MM.1S (cell line): ENCODE results near the gene THAP10.
"Not testable (repeated sequence)": the region's sequence is repeated elsewhere in the genome, so short reads cannot be mapped to it uniquely, and the experiment has no call there.

Experiments
- DNase-seq: peaks from one replicate; pipeline ENCODE4 v3.0.0-alpha.2; 2015
- H2AFZ ChIP-seq: fragments of 300-600 bp; sonication (generic); 2 replicates; pipeline ENCODE4 v1.6.0; 2016; ENCODE audit warnings: antibody characterized with exemption, low read length
- H3F3A ChIP-seq: fragments of 300-600 bp; sonication (generic); 2 replicates; pipeline ENCODE4 v1.6.1; 2016; ENCODE audit warnings: mild to moderate bottlenecking, antibody characterized with exemption, low read length, moderate library complexity, mixed read lengths; ENCODE audit not compliant: insufficient read depth
- H3K27ac ChIP-seq: fragments of 300-600 bp; sonication (generic); 2 replicates; pipeline ENCODE4 v1.5.1; 2016; ENCODE audit warnings: mild to moderate bottlenecking, low read length
- H3K27me3 ChIP-seq: fragments of 300-600 bp; sonication (generic); replicated peaks from 2 replicates; pipeline ENCODE4 v1.6.0; 2016; ENCODE audit warnings: low read length; ENCODE audit not compliant: insufficient read depth
- H3K36me3 ChIP-seq: fragments of 300-600 bp; sonication (generic); replicated peaks from 2 replicates; pipeline ENCODE4 v1.6.1; 2016; ENCODE audit warnings: mild to moderate bottlenecking, low read length, mixed read lengths; ENCODE audit not compliant: insufficient read depth
- H3K4me1 ChIP-seq: fragments of 300-600 bp; sonication (generic); 2 replicates; pipeline ENCODE4 v1.6.1; 2016; ENCODE audit warnings: low read length, mixed read lengths
- H3K4me2 ChIP-seq: fragments of 300-600 bp; sonication (generic); 2 replicates; pipeline ENCODE4 v1.6.0; 2016; ENCODE audit warnings: low read depth, low read length
- H3K4me3 ChIP-seq: fragments of 300-600 bp; sonication (generic); 2 replicates; pipeline ENCODE4 v1.5.1; 2016; ENCODE audit warnings: low read length, mixed read lengths
- H3K79me2 ChIP-seq: fragments of 300-600 bp; sonication (generic); 2 replicates; pipeline ENCODE4 v1.6.1; 2016; ENCODE audit warnings: mixed run types, low read length, mixed read lengths
- H3K9ac ChIP-seq: fragments of 300-600 bp; sonication (generic); 2 replicates; pipeline ENCODE4 v1.6.1; 2016; ENCODE audit warnings: low read length, mixed read lengths
- H3K9me2 ChIP-seq: fragments of 300-600 bp; sonication (generic); replicated peaks from 2 replicates; pipeline ENCODE4 v1.6.1; 2016; ENCODE audit warnings: mild to moderate bottlenecking, low read length, mixed read lengths; ENCODE audit not compliant: insufficient read depth
- H3K9me3 ChIP-seq: fragments of 300-600 bp; sonication (generic); replicated peaks from 2 replicates; pipeline ENCODE4 v1.6.1; 2016; ENCODE audit warnings: mild to moderate bottlenecking, low read length, mixed read lengths; ENCODE audit not compliant: insufficient read depth
- H4K20me1 ChIP-seq: fragments of 300-600 bp; sonication (generic); 2 replicates; pipeline ENCODE4 v1.6.1; 2016; ENCODE audit warnings: mild to moderate bottlenecking, low read length, moderate library complexity, mixed read lengths; ENCODE audit not compliant: insufficient read depth
- CTCF ChIP-seq: fragments of 300-600 bp; sonication (generic); IDR thresholded peaks from 2 replicates; pipeline ENCODE4 v1.5.1; 2016; ENCODE audit warnings: antibody characterized with exemption, low read length, mixed read lengths
- EZH2 ChIP-seq: fragments of 300-600 bp; sonication (generic); optimal IDR thresholded peaks from 2 replicates; pipeline ENCODE3; 2017; ENCODE audit warnings: low read depth, mild to moderate bottlenecking, antibody characterized with exemption, low read length, mixed read lengths
- EZH2phosphoT487 ChIP-seq: fragments of 300-600 bp; sonication (generic); IDR thresholded peaks from 2 replicates; pipeline ENCODE4 v1.6.1; 2018; ENCODE audit warnings: antibody characterized with exemption, low read length

Gene THAP10

DNA sequence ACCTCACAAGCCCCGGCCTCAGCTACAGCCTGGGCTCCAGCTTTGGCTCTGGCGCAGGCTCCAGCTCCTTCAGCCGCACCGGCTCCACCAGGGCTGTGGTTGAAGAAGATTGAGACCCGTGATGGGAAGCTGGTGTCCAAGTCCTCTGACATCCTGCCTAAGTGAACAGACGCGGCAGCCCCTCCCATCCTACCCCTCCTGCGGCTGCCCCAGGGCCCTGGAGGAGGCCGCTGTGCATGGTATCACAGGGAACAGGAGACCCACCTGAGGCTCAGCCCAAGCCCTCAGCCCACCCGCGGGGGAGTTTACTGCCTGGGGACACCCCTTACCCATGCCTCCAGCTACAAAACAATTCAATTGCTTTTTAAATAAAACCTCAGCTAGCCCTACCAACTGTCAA lies 32.2 kb downstream of the THAP10 start:
- no peaks in the 10 kb centered on the region for H3K9me3 ChIP-seq
- H3K4me2 ChIP-seq, result no peak overlapping the region
- no peaks in the 10 kb centered on the region for H3F3A ChIP-seq
- H3K9me2 ChIP-seq, result no peaks in the 10 kb centered on the region
- no peaks in the 10 kb centered on the region for H3K36me3 ChIP-seq
- H3K4me1 ChIP-seq, result peaks cover 7% of the 10 kb centered on the region; the same call in 1 of the 2 replicates
- H3K27me3 ChIP-seq, result no peaks in the 10 kb centered on the region
- H3K79me2 ChIP-seq, result no peaks in the 10 kb centered on the region
- TF ChIP-seq EZH2phosphoT487 (no peak), EZH2 (no peak), CTCF (no peak)
- no peak overlapping the region for H3K27ac ChIP-seq
- H3K4me3 ChIP-seq, result no peak overlapping the region
- no peak overlapping the region for H3K9ac ChIP-seq
- no peak for DNase-seq
- no peaks in the 10 kb centered on the region for H4K20me1 ChIP-seq
- H2AFZ ChIP-seq, result no peak overlapping the region

DNA sequence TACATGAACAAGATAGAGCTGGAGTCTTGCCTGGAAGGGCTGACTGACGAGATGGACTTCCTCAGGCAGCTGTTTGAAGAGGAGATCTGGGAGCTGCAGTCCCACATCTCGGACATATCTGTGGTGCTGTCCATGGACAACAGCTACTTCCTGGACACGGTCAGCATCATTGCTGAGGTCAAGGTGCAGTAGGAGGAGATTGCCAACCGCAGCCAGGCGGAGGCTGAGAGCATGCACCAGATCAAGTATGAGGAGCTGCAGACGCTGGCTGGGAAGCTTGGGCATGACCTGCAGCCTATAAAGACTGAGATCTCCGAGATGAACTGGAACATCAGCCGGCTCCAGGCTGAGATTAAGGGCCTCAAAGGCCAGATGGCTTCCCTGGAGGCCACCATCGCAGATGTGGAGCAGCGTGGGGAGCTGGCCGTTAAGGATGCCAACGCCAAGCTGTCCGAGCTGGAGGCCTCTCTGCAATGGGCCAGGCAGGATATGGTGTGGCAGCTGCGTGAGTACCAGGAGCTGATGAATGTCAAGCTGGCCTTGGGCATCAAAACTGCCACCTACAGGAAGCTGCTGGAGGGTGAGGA lies 32.8 kb downstream of the THAP10 start:
- no peaks in the 10 kb centered on the region for H3F3A ChIP-seq
- TF ChIP-seq EZH2 (no peak), EZH2phosphoT487 (no peak), CTCF (no peak)
- H2AFZ ChIP-seq, result no peak overlapping the region
- peaks cover 7% of the 10 kb centered on the region; the same call in 1 of the 2 replicates for H3K4me1 ChIP-seq
- no peaks in the 10 kb centered on the region for H3K9me3 ChIP-seq
- DNase-seq, result no peak
- no peak overlapping the region for H3K27ac ChIP-seq
- no peaks in the 10 kb centered on the region for H4K20me1 ChIP-seq
- no peak overlapping the region for H3K4me3 ChIP-seq
- H3K79me2 ChIP-seq, result no peaks in the 10 kb centered on the region
- H3K36me3 ChIP-seq, result no peaks in the 10 kb centered on the region
- H3K9ac ChIP-seq, result no peak overlapping the region
- H3K27me3 ChIP-seq, result no peaks in the 10 kb centered on the region
- no peak overlapping the region for H3K4me2 ChIP-seq
- no peaks in the 10 kb centered on the region for H3K9me2 ChIP-seq

DNA sequence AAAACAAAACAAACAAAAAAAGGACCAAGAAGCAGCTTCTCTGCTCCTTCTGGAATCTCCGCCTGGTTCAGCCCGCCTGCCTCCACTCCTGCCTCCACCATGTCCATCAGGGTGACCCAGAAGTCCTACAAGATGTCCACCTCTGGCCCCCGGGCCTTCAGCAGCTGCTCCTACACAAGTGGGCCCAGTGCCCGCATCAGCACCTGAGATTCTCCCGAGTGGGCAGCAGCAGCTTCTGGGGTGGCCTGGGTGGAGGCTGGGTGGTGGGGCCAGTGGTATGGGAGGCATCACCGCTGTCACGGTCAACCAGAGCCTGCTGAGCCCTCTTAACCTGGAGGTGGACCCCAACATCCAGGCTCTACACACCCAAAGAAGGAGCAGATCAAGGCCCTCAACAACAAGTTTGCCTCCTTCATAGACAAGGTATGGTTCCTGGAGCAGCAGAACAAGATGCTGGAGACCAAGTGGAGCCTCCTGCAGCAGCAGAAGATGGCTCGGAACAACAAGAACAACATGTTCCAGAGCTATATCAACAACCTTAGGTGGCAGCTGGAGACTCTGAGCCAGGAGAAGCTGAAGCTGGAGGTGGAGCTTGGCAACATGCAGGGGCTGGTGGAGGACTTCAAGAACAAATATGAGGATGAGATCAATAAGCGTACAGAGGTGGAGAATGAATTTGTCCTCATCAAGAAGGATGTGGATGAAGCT lies 33.5 kb downstream of the THAP10 start:
- not testable (repeated sequence) for H3K79me2 ChIP-seq, H3K4me3 ChIP-seq, H3K9me2 ChIP-seq, H3K27me3 ChIP-seq, H3K9me3 ChIP-seq, H3K4me1 ChIP-seq, H3K27ac ChIP-seq, H4K20me1 ChIP-seq, H3K36me3 ChIP-seq, H2AFZ ChIP-seq, H3K4me2 ChIP-seq, DNase-seq, H3K9ac ChIP-seq, H3F3A ChIP-seq
